Activated T-cell treated with anti-CD3 and anti-CD28 coated beads for 24 hours (primary cell): ENCODE data around the gene CYB5R3.

Source experiments
- DNase-seq: peaks from one replicate; pipeline ENCODE4 v3.0.0-alpha.2; 2020; ENCODE audit warnings: low read depth

CYB5R3 gene

DNA sequence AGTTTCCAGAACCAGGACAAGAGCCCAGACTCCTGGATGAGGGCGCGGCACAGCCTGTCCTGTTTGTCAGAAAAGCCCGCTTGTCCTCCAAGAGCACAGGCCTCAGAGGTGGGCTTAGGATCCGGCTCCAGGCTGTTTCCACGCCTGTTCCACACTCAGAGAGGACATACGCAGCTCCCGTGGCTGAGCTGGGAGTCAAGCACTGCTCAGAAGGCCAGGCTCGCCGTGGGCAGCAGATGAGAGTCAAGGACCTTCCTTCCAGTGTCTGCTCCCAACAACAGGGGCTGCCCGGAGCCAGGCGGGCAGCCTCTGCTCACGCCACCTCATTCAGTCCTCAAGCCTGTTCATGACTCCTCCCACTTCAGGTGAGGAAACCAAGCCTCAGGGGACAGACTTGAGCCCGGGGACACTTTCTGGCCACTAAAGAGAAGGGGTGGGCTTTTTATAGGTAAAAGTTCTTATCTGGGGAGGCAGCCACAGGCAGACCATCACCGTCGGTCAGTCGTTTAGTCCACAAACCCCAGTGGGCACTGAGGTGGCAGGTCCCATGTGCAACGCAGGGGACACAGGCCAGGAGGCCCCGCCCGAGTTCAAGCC is 3.8 kb downstream of the CYB5R3 start:
- no peak for DNase-seq

DNA sequence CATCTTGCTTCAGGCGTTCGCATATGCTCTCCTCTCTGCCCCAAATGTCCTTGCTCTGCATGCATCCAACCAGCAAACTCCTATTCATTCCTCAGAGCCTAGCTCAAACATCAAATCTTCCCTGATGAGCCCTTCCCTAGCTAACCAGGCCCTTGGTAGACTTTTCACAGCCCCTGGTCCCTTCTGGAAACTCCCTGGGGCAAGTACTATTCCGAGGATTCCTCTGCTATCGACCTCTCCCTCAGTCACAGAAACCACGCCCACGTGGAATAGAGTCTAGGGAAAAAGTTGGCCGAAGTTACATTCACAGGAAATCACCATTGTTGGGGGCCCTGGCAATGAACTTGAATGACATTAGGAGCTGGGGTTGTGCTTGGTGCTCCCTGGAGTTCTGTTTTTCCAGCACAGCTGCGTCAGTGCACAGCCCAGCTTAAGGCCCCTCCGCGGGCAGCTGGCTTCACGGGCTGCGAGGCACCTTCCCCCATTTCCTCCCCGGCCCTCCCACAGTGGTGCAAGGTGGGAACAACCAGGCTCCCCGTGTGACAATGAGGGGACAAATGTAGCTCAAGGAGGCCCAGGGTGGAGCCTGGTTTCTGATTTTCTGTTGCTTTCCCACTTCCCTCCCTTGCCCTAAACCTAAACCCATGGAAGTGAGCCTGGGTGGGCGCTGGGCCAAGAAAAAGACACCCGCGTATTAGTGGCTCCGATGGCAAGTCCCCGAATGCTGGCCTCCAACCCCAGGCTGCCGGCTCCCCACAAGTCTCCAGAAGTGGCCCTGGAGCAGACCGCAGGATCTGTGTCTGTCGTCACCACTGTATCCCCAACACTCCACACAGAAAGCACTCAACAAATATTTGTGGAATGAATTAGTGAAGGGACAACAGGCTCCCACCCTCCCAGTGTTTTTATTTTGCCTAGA is 4.5 kb downstream of the CYB5R3 start:
- DNase-seq = no peak

DNA sequence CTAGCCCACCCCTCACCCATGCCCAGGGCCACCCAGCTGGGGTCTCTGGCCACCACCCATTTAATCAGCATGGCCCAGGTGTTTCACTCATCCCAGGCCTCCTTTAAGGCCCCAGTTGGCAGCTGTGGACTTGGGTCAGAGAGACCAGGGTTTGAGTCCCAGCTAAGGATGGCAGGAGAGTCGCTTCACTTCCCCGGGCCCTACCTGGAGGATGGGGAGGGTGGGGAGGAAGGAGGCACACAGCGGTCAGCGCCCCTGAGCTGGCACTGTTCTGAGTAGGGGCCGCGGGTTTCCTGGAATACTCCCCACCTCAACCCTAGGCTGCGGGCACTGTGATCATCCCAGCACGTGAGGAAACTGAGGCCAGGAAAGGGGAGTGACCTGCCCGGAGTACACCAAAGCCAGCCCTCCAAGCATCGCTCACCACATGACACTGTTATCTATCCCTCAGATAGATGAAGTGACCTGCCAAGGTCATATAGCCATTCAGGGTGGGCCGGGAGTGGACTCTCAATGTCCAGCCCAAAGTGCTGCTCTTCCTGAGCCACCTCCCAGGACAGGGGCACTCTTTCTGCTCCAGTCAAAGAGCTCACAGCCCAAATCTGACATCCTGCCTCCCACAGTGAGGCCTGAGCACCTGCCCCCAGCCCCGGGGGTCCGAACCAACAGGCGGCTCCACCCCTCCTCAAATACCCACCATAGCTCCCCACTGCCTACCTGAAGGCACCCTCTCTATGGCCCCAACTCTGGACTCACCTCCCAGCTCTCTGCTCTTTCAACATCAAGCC is 5.4 kb downstream of the CYB5R3 start:
- DNase-seq = no peak

DNA sequence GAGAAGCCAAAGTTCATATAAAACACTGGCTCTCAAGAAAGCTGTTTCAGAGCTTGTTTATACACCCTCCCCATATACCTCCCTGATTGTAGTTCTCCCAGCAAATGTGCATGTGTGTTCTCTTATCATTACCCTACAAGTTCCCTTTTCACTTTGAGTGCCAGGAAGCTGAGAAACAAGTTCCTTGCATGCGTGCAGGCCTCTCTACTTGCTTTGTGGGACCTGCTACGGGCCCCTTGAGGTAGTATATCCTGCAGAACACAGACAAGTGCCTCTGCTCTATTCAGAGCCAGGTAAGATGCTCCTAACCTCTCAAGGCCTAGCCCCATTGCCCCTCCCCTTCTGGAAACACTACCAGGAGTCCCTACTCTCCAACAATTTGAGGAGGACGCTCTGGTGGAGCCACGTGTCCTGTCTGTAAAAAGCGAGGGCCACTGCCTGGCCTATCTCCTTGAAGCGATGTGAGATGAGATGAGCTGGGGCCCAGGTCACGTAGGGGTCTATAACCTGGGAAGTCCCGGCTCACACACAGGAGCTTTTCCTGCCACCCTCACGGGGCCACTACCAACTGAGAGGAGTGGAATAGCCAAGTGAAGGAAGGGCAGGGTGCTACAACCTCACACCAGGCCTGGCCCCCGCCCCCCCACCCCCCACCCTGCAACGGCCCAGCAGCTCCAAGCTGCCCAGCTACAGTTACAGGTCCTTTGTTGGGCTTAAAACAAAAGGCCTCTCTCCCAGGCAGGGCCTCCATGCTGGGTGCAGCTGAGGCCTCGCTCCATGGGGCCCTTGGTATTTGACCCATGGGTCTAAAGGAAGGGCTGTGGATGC is 6.2 kb downstream of the CYB5R3 start:
- DNase-seq = no peak

- no peak for DNase-seq
Observed at GRCh38 chr22:42641801-42642413, 7.3 kb downstream of the CYB5R3 start.

DNA sequence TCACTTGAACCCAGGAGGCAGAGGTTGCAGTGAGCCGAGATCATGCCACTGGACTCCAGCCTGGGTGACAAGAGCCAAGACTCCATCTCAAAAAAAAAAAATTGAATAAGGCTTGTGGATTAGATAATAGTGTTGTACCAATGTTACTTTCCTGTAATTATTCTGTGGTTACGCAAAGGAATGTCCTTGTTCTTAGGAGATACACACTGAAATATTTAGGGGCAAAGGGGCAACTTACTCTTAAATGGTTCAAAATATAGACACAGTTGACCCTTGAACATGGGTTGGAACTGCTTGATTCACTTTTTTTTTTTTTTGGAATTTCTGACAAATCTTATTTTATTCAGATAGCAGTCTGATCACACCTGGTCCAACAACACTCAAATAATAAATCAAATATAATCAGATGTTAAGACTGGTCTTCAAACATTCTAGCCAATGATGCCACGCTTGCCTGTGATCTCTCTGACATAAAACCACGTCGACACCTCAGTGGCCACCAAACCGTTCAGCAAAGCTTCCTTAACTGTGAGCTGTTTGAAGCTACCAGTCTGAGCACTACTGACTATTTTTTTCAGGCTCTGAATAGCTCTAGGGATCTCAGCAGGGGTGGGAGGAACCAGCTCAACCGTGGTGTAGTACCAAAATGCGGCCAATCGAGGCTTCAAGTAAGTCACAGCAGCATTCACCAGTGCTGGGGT is 9.5 kb downstream of the CYB5R3 start:
- no peak for DNase-seq

DNA sequence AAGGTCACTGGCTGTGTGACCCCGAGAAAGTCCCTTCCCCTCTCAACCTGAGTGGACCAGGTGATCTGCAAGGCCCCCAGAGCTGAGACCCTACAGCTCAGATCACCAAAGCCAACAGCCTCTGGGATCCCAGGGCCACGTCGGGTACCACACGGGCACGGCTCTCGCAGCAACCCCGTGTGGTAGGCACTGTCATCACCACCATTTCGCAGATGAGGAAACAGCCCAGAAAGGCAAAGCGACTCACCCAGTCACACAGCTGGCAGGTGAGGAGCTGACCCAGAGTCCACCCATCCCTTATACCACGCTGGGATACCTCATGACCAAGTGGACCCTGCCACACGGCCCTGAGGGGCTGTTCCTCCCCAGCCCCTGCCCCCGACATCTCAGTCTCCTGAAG is 11.6 kb downstream of the CYB5R3 start:
- no peak for DNase-seq

DNA sequence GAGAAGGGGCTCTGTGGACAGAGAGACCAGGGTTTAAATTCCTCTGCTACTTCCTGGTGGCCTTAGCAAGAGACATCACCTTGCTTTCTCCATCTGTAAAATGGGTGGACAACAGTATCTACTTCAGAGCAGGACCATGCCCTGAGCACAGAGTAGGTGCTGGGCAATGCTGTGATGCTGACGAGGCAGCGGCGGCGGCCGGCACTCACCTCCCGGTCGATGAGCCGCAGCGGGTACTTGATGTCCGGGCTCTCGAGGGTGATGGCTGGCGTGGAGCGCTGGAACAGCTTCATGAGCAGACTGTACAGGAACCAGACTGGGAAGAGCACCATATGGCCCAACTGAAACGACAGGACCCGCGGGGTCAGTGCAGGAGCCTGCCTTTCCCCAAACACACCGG is 12.7 kb downstream of the CYB5R3 start:
- no peak for DNase-seq

DNA sequence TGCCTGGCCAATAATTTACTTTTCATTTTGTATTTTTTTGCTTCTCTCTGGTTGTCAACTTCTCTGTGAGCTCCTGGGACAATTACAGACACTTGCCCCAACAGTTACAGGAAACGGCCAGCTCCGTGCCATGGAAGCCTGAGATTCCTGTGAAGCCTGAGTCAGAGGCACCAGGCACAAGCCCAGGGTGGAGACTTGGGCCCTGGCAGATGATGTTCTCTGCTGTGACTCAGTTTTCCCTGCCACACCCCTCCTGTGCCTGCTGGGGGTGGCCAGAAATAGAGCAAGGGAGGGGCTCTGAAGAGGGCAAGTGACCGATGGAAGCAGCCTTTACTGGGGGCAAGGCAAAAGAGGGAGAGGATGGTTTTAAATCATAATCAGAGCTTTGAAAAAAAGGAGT is 13.7 kb downstream of the CYB5R3 start:
- no peak for DNase-seq

GRCh38 chr22:42633013-42633412 is 16.2 kb downstream of the CYB5R3 start:
- no peak for DNase-seq

DNA sequence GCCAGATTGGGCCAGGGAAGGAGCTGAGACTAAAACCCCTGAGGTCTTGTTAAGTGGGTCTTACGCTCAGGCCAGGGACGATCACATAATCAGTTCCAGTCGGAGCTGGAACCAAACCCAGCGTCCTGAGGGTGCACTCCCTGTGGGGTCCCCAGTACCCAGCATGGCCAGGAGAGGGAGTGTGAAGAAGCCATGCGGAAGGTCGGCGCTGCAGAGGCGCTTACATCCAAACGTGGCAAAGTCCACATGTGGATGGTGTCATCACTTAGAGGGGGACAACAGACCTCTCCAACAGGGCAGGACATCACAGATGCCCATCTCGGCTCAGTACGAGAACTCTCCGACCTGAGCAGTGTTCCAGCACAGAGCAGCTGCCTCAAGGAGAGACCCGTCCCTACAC is 17.1 kb downstream of the CYB5R3 start:
- no peak for DNase-seq

- DNase-seq = no peak
Observed at GRCh38 chr22:42630901-42631602, 18.1 kb downstream of the CYB5R3 start.

- no peak for DNase-seq
Observed at GRCh38 chr22:42630211-42630610, 19.0 kb downstream of the CYB5R3 start.

GRCh38 chr22:42627981-42628380 is 21.2 kb downstream of the CYB5R3 start:
- DNase-seq = no peak

GRCh38 chr22:42626951-42627625 is 22.1 kb downstream of the CYB5R3 start:
- no peak for DNase-seq

- no peak for DNase-seq
Observed at GRCh38 chr22:42626431-42626830, 22.8 kb downstream of the CYB5R3 start.

DNA sequence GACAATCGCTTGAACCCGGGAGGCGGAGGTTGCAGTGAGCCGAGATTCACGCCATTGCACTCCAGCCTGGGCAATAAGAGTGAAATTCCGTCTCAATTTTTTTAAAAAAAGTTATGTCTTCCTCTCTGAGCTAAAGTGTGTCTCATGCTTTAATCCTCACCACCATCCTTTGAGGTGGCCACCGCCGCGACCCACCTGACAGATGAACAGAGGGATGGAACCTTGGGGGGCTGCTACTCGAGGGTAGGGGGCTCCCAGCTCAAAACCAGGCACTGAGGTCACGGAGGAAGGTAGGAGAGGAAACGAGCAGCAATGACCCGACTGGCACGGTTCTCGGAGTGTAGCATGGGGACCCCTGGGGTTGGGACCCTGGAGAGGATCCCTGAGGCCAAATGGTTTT is 23.8 kb downstream of the CYB5R3 start:
- no peak for DNase-seq

GRCh38 chr22:42624551-42625106 is 24.6 kb downstream of the CYB5R3 start:
- no peak for DNase-seq

GRCh38 chr22:42623756-42624441 is 25.3 kb downstream of the CYB5R3 start:
- no peak for DNase-seq
